GM15510 (cell line): ENCODE measurements around the gene SLC12A3.

Experiments
- POLR2A ChIP-seq: IDR thresholded peaks from 3 replicates; pipeline ENCODE4 v1.6.1; 2011; ENCODE audit warnings: borderline replicate concordance; ENCODE audit not compliant: insufficient read length; ENCODE audit errors: extremely low read depth

Gene SLC12A3, protein sequence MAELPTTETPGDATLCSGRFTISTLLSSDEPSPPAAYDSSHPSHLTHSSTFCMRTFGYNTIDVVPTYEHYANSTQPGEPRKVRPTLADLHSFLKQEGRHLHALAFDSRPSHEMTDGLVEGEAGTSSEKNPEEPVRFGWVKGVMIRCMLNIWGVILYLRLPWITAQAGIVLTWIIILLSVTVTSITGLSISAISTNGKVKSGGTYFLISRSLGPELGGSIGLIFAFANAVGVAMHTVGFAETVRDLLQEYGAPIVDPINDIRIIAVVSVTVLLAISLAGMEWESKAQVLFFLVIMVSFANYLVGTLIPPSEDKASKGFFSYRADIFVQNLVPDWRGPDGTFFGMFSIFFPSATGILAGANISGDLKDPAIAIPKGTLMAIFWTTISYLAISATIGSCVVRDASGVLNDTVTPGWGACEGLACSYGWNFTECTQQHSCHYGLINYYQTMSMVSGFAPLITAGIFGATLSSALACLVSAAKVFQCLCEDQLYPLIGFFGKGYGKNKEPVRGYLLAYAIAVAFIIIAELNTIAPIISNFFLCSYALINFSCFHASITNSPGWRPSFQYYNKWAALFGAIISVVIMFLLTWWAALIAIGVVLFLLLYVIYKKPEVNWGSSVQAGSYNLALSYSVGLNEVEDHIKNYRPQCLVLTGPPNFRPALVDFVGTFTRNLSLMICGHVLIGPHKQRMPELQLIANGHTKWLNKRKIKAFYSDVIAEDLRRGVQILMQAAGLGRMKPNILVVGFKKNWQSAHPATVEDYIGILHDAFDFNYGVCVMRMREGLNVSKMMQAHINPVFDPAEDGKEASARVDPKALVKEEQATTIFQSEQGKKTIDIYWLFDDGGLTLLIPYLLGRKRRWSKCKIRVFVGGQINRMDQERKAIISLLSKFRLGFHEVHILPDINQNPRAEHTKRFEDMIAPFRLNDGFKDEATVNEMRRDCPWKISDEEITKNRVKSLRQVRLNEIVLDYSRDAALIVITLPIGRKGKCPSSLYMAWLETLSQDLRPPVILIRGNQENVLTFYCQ

GRCh38 chr16:56864960-56865359, at the start of gene SLC12A3:
Gene SLC12A3, plus strand, starts transcription at chr16:56865207. Its CDS starts 29 bp downstream, at chr16:56865236.
- no peak for TF ChIP-seq POLR2A

- no peak for TF ChIP-seq POLR2A
Measured at GRCh38 chr16:56815721-56816120, 49.3 kb upstream of the SLC12A3 start.

GRCh38 chr16:56817056-56817455, 48.0 kb upstream of the SLC12A3 start:
- no peak for TF ChIP-seq POLR2A

- TF ChIP-seq POLR2A, result no peak
Measured at GRCh38 chr16:56817938-56818337, 47.1 kb upstream of the SLC12A3 start.

DNA sequence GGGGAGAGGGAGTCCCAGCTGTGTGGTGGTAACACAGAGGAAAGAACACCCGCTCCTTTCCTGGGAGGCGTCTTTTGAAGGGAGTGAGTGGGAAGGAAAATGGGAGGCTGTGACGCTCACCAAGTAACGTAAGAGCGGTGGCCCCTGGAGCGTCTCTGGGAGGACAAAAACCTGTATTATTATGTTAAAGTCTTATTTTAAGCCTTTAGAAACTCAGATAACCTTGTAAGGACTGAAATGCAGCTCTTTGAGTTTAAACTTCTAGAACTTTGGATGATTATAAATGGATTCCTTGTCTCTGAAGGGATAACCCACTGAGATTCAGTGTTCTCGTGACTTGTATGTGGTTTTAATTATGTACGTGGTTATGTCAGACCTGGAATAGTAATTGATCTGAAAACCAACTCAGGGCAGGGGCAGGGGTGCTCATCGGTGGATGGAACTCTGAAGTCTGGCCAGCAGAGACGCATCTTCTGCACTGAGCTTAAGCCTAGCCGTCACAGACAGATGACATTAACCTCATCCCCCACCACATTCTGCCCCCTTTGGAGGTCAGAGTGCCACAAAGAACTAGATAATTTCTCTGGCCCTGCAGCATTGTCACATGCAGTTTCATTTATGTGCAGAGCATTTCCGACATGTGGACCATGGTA, 41.8 kb upstream of the SLC12A3 start:
- TF ChIP-seq POLR2A, result no peak

DNA sequence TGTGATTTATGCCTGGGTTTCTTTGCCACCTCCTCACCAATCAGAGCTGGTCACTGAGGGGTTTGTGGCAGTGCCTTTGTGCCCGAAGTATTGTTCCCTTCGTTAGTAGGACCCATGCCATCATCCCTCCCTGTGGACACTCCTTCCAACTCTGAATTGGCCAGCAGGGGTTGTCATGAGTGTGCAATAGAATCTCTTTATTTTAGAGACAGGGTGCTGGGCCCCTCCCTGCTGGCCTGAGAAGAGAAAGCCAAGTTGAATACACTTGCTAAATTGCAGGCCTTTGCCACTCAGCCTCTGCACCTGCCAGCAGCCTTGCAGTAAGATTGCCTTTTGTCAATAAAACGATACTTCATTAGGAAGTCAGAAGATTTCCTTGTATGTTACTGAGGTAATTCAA, 40.7 kb upstream of the SLC12A3 start:
- no peak for TF ChIP-seq POLR2A

- TF ChIP-seq POLR2A, result no peak
Measured at GRCh38 chr16:56824804-56825203, 40.2 kb upstream of the SLC12A3 start.

DNA sequence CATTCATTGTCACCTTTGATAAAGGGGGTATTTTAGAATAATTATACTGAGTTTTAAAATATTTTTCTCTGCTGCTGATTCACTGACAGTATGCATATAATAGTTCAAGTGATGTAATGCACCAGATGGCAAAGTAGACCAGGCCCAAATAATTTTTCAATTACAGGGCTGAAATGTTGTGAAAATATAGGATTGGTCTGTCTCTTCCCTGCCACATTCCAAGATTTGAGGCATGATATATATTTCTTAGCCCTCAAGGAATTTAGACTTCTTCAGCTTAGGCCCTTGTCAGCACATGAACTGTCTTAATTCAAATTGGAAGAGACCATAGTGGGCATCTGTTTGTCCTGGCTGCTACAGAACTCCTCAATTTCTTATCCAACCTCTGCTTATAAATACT, 39.2 kb upstream of the SLC12A3 start:
- no peak for TF ChIP-seq POLR2A

DNA sequence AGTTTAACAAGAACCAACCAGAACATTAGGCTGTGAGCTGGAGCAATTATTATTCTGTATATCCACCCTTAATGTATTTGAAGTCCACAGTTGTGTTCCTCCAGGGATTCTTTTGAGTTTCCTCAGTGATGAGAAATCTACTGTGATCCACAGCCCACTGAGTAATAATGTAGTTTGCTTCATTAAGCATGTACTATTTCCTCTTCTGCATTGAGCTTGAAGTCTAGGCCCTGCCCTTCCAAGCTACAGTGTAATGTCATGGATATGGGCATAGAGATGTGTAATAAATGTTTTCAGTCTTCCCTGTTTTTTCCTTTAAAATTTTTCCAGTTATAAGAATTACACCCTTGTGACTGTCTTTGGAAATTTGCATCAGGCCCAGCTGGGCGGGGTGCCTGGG, 36.4 kb upstream of the SLC12A3 start:
- no peak for TF ChIP-seq POLR2A

GRCh38 chr16:56830669-56831068, 34.3 kb upstream of the SLC12A3 start:
- TF ChIP-seq POLR2A, result no peak

GRCh38 chr16:56832768-56833167, 32.2 kb upstream of the SLC12A3 start:
- TF ChIP-seq POLR2A, result no peak

- no peak for TF ChIP-seq POLR2A
Measured at GRCh38 chr16:56833243-56833970, 31.6 kb upstream of the SLC12A3 start.

GRCh38 chr16:56835320-56835719, 29.7 kb upstream of the SLC12A3 start:
- TF ChIP-seq POLR2A, result no peak
